Measurements from ENCODE around the gene TCF19. TPM values are rescaled to one million over a fixed set of nuclear protein-coding genes. Genes with fewer than 3 reads are reported as not detected.

TCF19 gene
- total RNA-seq, 1 experiment from 2014 or later = 49.5 TPM

DNA sequence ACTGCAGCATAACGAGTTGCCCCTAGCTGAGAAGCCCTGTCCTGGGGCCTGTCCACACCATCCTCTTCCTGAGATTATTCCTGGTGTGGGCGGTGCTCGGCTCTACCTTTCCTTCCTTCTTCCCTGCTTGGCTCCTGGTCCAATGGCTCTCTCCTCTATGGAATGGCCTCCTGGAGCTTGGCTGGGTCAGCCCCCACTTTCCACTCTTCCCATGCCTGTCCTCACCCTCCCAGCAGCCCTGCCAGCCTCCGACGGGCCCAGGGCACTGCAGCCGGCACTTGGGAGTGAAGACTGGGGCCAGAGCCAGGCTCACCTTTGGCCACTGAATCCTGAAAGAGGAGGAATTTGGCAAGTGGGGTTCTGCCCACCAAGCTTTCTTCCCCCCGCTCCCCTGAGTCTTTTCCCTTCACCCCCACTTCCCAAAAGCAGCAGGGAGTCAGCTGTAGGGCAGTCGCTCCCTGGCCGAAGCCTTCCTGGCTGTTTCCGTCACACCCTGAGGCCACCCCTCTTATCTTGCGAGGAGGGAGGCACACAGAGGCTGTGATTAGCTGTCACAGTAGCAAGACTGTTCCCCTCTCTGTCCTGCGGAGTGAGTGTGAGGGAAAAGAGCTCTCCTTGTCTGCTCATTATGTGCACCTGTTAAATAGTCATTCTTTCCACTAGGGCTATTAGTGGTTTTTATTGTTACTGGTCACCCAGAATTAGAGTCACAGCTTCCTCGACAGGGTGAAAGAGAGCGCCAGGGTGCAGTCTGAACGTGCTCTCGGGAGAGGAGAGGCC, 31.8 kb upstream of the TCF19 start:
- H3K4me3 Mint-ChIP-seq (ENCODE audit: low read depth, unreplicated experiment) = peak overlapping the region; percentile 10
- BruUV-seq (replicated peaks) = no TSS peak
- CTCF ChIA-PET = interaction anchor here (0.7 to 3.7 kb wide), 8 partner anchors 11 to 231 kb away, joined by 3 to 20 read pairs (median 6); partner anchors contain the start of genes PSORS1C1 and TCF19
- H3K27ac Mint-ChIP-seq (ENCODE audit: unreplicated experiment) = peak overlapping the region; percentile 56
- peaks cover 41% of the 10 kb centered on the region for H3K36me3 Mint-ChIP-seq (ENCODE audit: insufficient read depth, unreplicated experiment)
- H3K27me3 Mint-ChIP-seq (ENCODE audit: unreplicated experiment) = no peaks in the 10 kb centered on the region
- no peaks in the 10 kb centered on the region for H3K9me3 Mint-ChIP-seq (ENCODE audit: low read depth, unreplicated experiment)
- no peak for DNase-seq
- no peak for TF ChIP-seq CTCF (IDR thresholded peaks at IDR 0.05; ENCODE audit: unreplicated experiment)
- intact Hi-C loops (cut with micrococcal nuclease; ENCODE audit: unreplicated experiment) = loop anchor here (5.0 kb wide), 1 partner anchor 209 kb away; no protein-coding TSS in a partner anchor
- peaks cover 59% of the 10 kb centered on the region for H3K4me1 Mint-ChIP-seq (ENCODE audit: low read depth, unreplicated experiment)

- peak; percentile 92 for DNase-seq
- H3K9me3 Mint-ChIP-seq (ENCODE audit: low read depth, unreplicated experiment) = no peaks in the 10 kb centered on the region
- no peak overlapping the region for H3K4me3 Mint-ChIP-seq (ENCODE audit: low read depth, unreplicated experiment)
- intact Hi-C loops (cut with micrococcal nuclease; ENCODE audit: unreplicated experiment) = loop anchor here (2.0 to 5.0 kb wide), 2 partner anchors 41 to 211 kb away; no protein-coding TSS in a partner anchor
- peak overlapping the region; percentile 45 for H3K27ac Mint-ChIP-seq (ENCODE audit: unreplicated experiment)
- CTCF ChIA-PET = interaction anchor here (0.7 to 2.8 kb wide), 5 partner anchors 13 to 64 kb away, joined by 3 to 11 read pairs (median 4); partner anchors contain the start of gene PSORS1C1
- peak; percentile 99 for TF ChIP-seq CTCF (IDR thresholded peaks at IDR 0.05; ENCODE audit: unreplicated experiment)
- H3K4me1 Mint-ChIP-seq (ENCODE audit: low read depth, unreplicated experiment) = peaks cover 50% of the 10 kb centered on the region
- H3K36me3 Mint-ChIP-seq (ENCODE audit: insufficient read depth, unreplicated experiment) = peaks cover 33% of the 10 kb centered on the region
- no TSS peak for BruUV-seq (replicated peaks)
- H3K27me3 Mint-ChIP-seq (ENCODE audit: unreplicated experiment) = no peaks in the 10 kb centered on the region
Measured at GRCh38 chr6:31128093-31128676, 30.2 kb upstream of the TCF19 start.

DNA sequence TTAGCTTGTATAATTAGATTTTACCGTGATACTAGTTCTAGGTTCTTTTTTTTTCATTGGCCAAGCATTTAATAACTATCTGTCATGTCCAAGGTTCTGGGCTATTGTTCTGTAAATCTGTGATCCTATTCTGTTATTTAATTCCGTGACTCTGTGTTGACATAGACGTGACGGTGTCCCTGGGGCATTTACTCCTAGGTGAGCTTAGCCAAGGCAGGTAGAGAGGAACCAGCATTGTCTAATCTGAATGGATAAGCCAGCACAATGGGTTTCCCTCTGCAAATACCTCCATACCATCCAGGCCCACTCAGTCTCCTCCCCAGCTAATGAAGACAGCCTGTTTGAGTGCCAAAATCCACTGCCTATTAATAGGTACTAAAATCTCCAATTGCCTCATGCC, 29.3 kb upstream of the TCF19 start:
- Mint-ChIP-seq H3K9me3 (ENCODE audit: low read depth, unreplicated experiment) (no peaks in the 10 kb centered on the region), H3K27me3 (ENCODE audit: unreplicated experiment) (no peaks in the 10 kb centered on the region), H3K27ac (ENCODE audit: unreplicated experiment) (no peak overlapping the region), H3K4me3 (ENCODE audit: low read depth, unreplicated experiment) (no peak overlapping the region), H3K36me3 (ENCODE audit: insufficient read depth, unreplicated experiment) (peaks cover 29% of the 10 kb centered on the region), H3K4me1 (ENCODE audit: low read depth, unreplicated experiment) (peaks cover 41% of the 10 kb centered on the region)
- no peak for DNase-seq
- CTCF ChIA-PET = interaction anchor here (0.7 to 2.8 kb wide), 6 partner anchors 14 to 63 kb away, joined by 3 to 11 read pairs (median 4); partner anchors contain the start of gene PSORS1C1
- BruUV-seq (replicated peaks) = no TSS peak
- intact Hi-C loops (cut with micrococcal nuclease; ENCODE audit: unreplicated experiment) = loop anchor here (2.0 to 5.0 kb wide), 2 partner anchors 42 to 212 kb away; no protein-coding TSS in a partner anchor
- TF ChIP-seq CTCF (IDR thresholded peaks at IDR 0.05; ENCODE audit: unreplicated experiment) = no peak

DNA sequence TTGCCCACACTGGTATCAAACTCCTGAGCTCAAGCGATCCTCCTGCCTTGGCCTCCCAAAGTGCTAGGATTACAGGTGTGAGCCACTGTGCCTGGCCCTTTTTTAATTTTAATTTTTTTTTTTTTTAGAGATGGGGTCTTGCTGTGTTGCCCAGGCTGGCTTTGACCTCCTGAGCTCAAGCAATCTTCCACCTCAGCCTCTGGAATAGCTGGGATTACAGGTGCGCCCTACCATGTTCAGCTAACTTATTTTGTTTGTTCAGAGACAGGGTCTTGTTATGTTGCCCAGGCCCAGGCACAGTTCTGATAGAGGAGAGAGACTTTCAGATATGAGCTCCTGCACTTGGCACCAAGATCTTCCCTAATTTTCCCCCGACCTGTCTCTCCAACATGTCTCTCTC, 27.6 kb upstream of the TCF19 start:
- intact Hi-C loops (cut with micrococcal nuclease; ENCODE audit: unreplicated experiment) = no loop called here
- Mint-ChIP-seq H3K27me3 (ENCODE audit: unreplicated experiment) (no peaks in the 10 kb centered on the region), H3K4me3 (ENCODE audit: low read depth, unreplicated experiment) (no peak overlapping the region), H3K27ac (ENCODE audit: unreplicated experiment) (no peak overlapping the region), H3K36me3 (ENCODE audit: insufficient read depth, unreplicated experiment) (peaks cover 24% of the 10 kb centered on the region), H3K9me3 (ENCODE audit: low read depth, unreplicated experiment) (no peaks in the 10 kb centered on the region), H3K4me1 (ENCODE audit: low read depth, unreplicated experiment) (peaks cover 26% of the 10 kb centered on the region)
- DNase-seq = no peak
- TF ChIP-seq CTCF (IDR thresholded peaks at IDR 0.05; ENCODE audit: unreplicated experiment) = no peak
- CTCF ChIA-PET = interaction anchor here (0.7 to 2.8 kb wide), 4 partner anchors 44 to 71 kb away, joined by 3 to 11 read pairs (median 3); no protein-coding TSS in a partner anchor
- no TSS peak for BruUV-seq (replicated peaks)

All from Calu3 (cell line).